ENCODE data around the gene LRRN3.

The LRRN3 gene

GRCh38 chr7:111172564-111173257 lies 81.8 kb downstream of the LRRN3 start:
- no peak for DNase-seq

GRCh38 chr7:111173528-111173927 lies 82.6 kb downstream of the LRRN3 start:
- DNase-seq, result no peak

GRCh38 chr7:111173990-111174389 lies 83.1 kb downstream of the LRRN3 start:
- no peak for DNase-seq

- DNase-seq, result peak in 1 of 3 experiments; percentile 37
These were observed 83.6 kb downstream of the LRRN3 start for GRCh38 chr7:111174510-111174909.
